HEK293T (cell line): ENCODE measurements around the gene TNKS2.

Experiments
- CTCF ChIA-PET: fragments of 350-600 bp; formaldehyde crosslinking; extraction: SDS; loops from one replicate; lab custom pipeline; 2021; ENCODE audit warnings: antibody characterized with exemption, inconsistent platforms; lab: Yijun Ruan, JAX
- POLR2A ChIA-PET: fragments of 350-600 bp; formaldehyde crosslinking; extraction: SDS; loops from one replicate; lab custom pipeline; 2020; ENCODE audit warnings: antibody characterized with exemption, inconsistent platforms; lab: Yijun Ruan, JAX
- DNase-seq: peaks from one replicate; pipeline ENCODE4 v3.0.0; 2012; ENCODE audit warnings: mixed read lengths; ENCODE audit errors: extremely low spot score
- ARNT ChIP-seq: fragments of 450-650 bp; IDR thresholded peaks from 2 replicates; pipeline ENCODE4 v1.6.1; 2017; ENCODE audit warnings: mild to moderate bottlenecking
- BHLHE40 ChIP-seq: fragments of 450-650 bp; IDR thresholded peaks from 2 replicates; pipeline ENCODE4 v1.6.1; 2016; ENCODE audit warnings: mild to moderate bottlenecking, moderate library complexity, borderline replicate concordance
- CTBP1 ChIP-seq: fragments of 450-650 bp; IDR thresholded peaks from 2 replicates; pipeline ENCODE4 v1.6.1; 2016; ENCODE audit warnings: borderline replicate concordance
- ELF4 ChIP-seq: fragments of 450-650 bp; IDR thresholded peaks from 2 replicates; pipeline ENCODE4 v1.6.1; 2017; ENCODE audit warnings: antibody characterized with exemption
- FOXA1 ChIP-seq: fragments of 450-650 bp; IDR thresholded peaks from 2 replicates; pipeline ENCODE4 v1.6.1; 2016; ENCODE audit warnings: mild to moderate bottlenecking
- FOXK2 ChIP-seq: fragments of 450-650 bp; IDR thresholded peaks from 2 replicates; pipeline ENCODE4 v1.6.1; 2016; ENCODE audit warnings: mild to moderate bottlenecking
- FOXM1 ChIP-seq: fragments of 450-650 bp; IDR thresholded peaks from 2 replicates; pipeline ENCODE4 v1.6.1; 2017; ENCODE audit warnings: mild to moderate bottlenecking, borderline replicate concordance
- HDGF ChIP-seq: fragments of 450-650 bp; IDR thresholded peaks from 2 replicates; pipeline ENCODE4 v1.6.1; 2017; ENCODE audit warnings: antibody characterized with exemption, borderline replicate concordance
- L3MBTL2 ChIP-seq: fragments of 450-650 bp; conservative IDR thresholded peaks from 2 replicates; pipeline ENCODE4 v1.6.1; 2016; ENCODE audit warnings: mild to moderate bottlenecking
- LEF1 ChIP-seq: fragments of 450-650 bp; IDR thresholded peaks from 2 replicates; pipeline ENCODE4 v1.6.1; 2017; ENCODE audit warnings: mild to moderate bottlenecking, borderline replicate concordance
- NFRKB ChIP-seq: fragments of 450-650 bp; IDR thresholded peaks from 2 replicates; pipeline ENCODE4 v1.6.1; 2016; ENCODE audit warnings: mild to moderate bottlenecking, moderate library complexity
- PKNOX1 ChIP-seq: fragments of 450-650 bp; IDR thresholded peaks from 2 replicates; pipeline ENCODE4 v1.6.1; 2016
- SP1 ChIP-seq: fragments of 450-650 bp; IDR thresholded peaks from 2 replicates; pipeline ENCODE4 v1.6.1; 2017
- SUZ12 ChIP-seq: fragments of 450-650 bp; IDR thresholded peaks from 2 replicates; pipeline ENCODE4 v1.6.1; 2016; ENCODE audit warnings: mild to moderate bottlenecking
- TARDBP ChIP-seq: fragments of 450-650 bp; IDR thresholded peaks from 2 replicates; pipeline ENCODE4 v1.6.1; 2016
- ZNF384 ChIP-seq: fragments of 450-650 bp; IDR thresholded peaks from 2 replicates; pipeline ENCODE4 v1.6.1; 2016

Gene TNKS2

DNA sequence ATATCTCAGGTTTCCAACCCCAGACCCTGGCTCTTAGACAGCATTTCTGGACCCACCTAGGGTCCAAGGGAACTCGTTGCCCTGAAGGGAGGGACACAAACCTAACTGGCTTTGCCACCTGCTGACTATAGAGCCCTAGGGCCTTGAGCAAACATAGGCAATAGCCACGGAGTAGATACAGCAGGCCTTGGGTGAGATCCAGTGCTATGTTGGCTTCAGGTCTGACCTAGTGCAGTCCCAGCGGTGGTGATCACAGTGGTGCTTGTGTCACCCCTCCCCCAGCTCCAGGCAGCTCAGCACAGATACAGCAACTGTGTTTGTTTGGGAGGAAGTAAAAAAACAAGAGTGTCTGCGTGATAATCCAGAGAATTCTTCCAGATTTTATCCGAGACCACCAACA lies 9.7 kb upstream of the TNKS2 start:
- no peak for DNase-seq
- no peak for TF ChIP-seq SP1
- TF ChIP-seq PKNOX1, result no peak
- TF ChIP-seq NFRKB, result no peak
- TF ChIP-seq LEF1, result no peak
- no peak for TF ChIP-seq FOXM1
- no peak for TF ChIP-seq HDGF
- no peak for TF ChIP-seq BHLHE40
- TF ChIP-seq TARDBP, result no peak
- TF ChIP-seq ZNF384, result no peak
- no peak for TF ChIP-seq ELF4

DNA sequence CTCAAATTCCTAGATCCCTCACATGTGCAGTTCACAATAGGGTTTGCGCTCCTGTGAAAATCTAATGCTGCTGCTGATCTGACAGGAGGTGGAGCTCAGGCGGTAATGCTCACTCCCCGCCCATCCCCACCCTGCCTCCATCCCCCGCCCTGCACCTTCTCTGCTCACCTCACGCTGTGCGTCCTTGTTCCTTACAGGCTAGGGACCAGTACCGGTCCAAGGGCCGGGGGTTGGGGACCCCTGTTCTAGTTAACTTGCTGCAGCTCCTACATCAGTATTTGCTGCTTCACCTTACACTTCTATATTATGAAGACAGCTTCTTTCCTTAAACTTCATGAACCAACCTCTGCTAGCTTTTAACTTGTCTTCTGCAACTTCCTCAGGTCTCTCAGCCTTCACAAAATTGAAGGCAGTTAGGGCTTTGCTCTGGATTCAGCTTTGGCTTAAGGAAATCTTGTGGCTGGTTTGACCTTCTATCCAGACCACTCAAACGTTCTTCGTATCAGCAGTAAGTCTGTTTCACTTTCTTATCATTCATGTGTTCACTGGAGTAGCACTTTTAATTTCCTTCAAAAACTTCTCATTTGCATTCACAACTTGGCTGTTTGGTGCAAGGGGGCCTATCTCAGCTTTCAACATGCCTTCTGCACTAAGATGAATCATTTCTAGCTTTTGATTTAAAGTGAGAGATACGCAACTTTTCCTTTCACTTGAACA lies 1.7 kb upstream of the TNKS2 start:
- ChIA-PET POLR2A (interaction anchor here (1.3 kb wide), 1 partner anchor 16 kb away, joined by 3 read pairs; no protein-coding TSS in a partner anchor), CTCF (interaction anchor here (1.6 kb wide), 1 partner anchor 16 kb away, joined by 4 read pairs; no protein-coding TSS in a partner anchor)
- peak; percentile 16 for DNase-seq
- no peak for TF ChIP-seq CTBP1
- no peak for TF ChIP-seq SP1
- TF ChIP-seq PKNOX1, result no peak
- TF ChIP-seq ELF4, result no peak
- TF ChIP-seq FOXM1, result no peak
- TF ChIP-seq FOXA1, result no peak
- TF ChIP-seq FOXK2, result no peak
- TF ChIP-seq ZNF384, result no peak
- no peak for TF ChIP-seq HDGF
- no peak for TF ChIP-seq NFRKB
- TF ChIP-seq LEF1, result no peak
- no peak for TF ChIP-seq L3MBTL2

More for the DNA sequence above, 9.7 kb upstream of the TNKS2 start:
- POLR2A ChIA-PET, result no interaction called here
- CTCF ChIA-PET, result interaction anchor here (0.5 kb wide), 1 partner anchor 124 kb away, joined by 4 read pairs; no protein-coding TSS in a partner anchor

GRCh38 chr10:91797048-91797690 lies 1.1 kb upstream of the TNKS2 start:
- TF ChIP-seq L3MBTL2 (no peak), TARDBP (no peak), LEF1 (no peak), PKNOX1 (peak; percentile 77), ARNT (no peak), SP1 (no peak), BHLHE40 (no peak), HDGF (no peak)
- no peak for DNase-seq
- CTCF ChIA-PET, result interaction anchor here (1.6 kb wide), 1 partner anchor 17 kb away, joined by 4 read pairs; no protein-coding TSS in a partner anchor
- POLR2A ChIA-PET, result interaction anchor here (1.1 to 1.4 kb wide), 6 partner anchors 10 to 125 kb away, joined by 3 to 6 read pairs (median 4); no protein-coding TSS in a partner anchor

GRCh38 chr10:91798649-91799611 lies 704 bp downstream of the TNKS2 start:
- POLR2A ChIA-PET, result interaction anchor here (0.7 to 1.6 kb wide), 15 partner anchors 8 to 132 kb away, joined by 3 to 8 read pairs (median 4); partner anchors contain the start of gene BTAF1

GRCh38 chr10:91799612-91799975 lies 1.4 kb downstream of the TNKS2 start:
- no peak for DNase-seq
- ChIA-PET POLR2A (interaction anchor here (0.9 to 1.6 kb wide), 2 partner anchors 34 to 124 kb away, joined by 3 to 8 read pairs; partner anchors contain the start of gene BTAF1), CTCF (no interaction called here)
- TF ChIP-seq PKNOX1 (no peak), TARDBP (no peak), SUZ12 (no peak), CTBP1 (no peak), FOXA1 (no peak), FOXK2 (no peak), ZNF384 (no peak), L3MBTL2 (no peak), HDGF (no peak), ELF4 (no peak), LEF1 (no peak), NFRKB (no peak)

More at GRCh38 chr10:91798649-91799611, 704 bp downstream of the TNKS2 start:
- TF ChIP-seq SP1 (no peak), L3MBTL2 (peak; percentile 42; the same call in 1 of the 2 replicates)
- CTCF ChIA-PET, result no interaction called here
- peak; percentile 21 for DNase-seq
